SK-N-SH (cell line): Measurements from ENCODE around the gene PIAS1. TPM values are rescaled to one million over a fixed set of nuclear protein-coding genes. Genes with fewer than 3 reads are reported as not detected.

Source experiments
- CTCF ChIA-PET: fragments of 300-600, 350-600 bp; formaldehyde crosslinking; extraction: SDS; loops from one replicate; lab custom pipeline; 2021; lab: Yijun Ruan, JAX
- POLR2A ChIA-PET: fragments of 350-600 bp; sonication (Branson Sonifier 250); formaldehyde crosslinking; extraction: SDS; loops from one replicate; lab custom pipeline; 2020; ENCODE audit warnings: antibody characterized with exemption, inconsistent platforms; lab: Yijun Ruan, JAX
- DNase-seq: peaks from one replicate; pipeline ENCODE4 v3.0.0; 2012
- H2AFZ ChIP-seq: fragments of 200-600 bp; sonication (generic); 2 replicates; pipeline ENCODE4 v1.8.1; 2016; ENCODE audit warnings: antibody characterized with exemption, mild to moderate bottlenecking, low read depth
- H3F3A ChIP-seq: fragments of 200-600 bp; sonication (generic); replicated peaks from 2 replicates; pipeline ENCODE3; 2016; ENCODE audit warnings: antibody characterized with exemption, mild to moderate bottlenecking; ENCODE audit not compliant: insufficient read depth
- H3K27ac ChIP-seq, 2 experiments: fragments of 200-500 bp in 1 of 2; fragments of 200-600 bp in 1 of 2; sonication (Bioruptor generic) in 1 of 2; sonication (generic), shearing (Covaris generic) in 1 of 2; 2 replicates each; pipeline versions ENCODE4 v1.5.1 to v1.6.1; 2014 to 2016; ENCODE audit warnings: low read depth in 2 of 2, inconsistent platforms in 1 of 2, low read length in 1 of 2, mild to moderate bottlenecking in 1 of 2, mixed read lengths in 1 of 2
- H3K27me3 ChIP-seq: fragments of 200-600 bp; sonication (generic), shearing (Covaris generic); 2 replicates; pipeline ENCODE4 v1.6.1; 2016; ENCODE audit warnings: mixed run types; ENCODE audit not compliant: insufficient read depth
- H3K36me3 ChIP-seq, 2 experiments: fragments of 200-500 bp in 1 of 2; fragments of 200-600 bp in 1 of 2; sonication (Bioruptor generic) in 1 of 2; sonication (generic) in 1 of 2; replicated peaks in 1 of 2; 2 replicates each; pipeline versions ENCODE3 to v1.5.1; 2014 to 2016; ENCODE audit warnings: low read length in 1 of 2, mild to moderate bottlenecking in 1 of 2; ENCODE audit not compliant: insufficient read depth in 2 of 2, control insufficient read depth in 1 of 2
- H3K4me1 ChIP-seq, 2 experiments: fragments of 200-500 bp in 1 of 2; fragments of 200-600 bp in 1 of 2; sonication (Bioruptor generic) in 1 of 2; sonication (generic), shearing (Covaris generic) in 1 of 2; 2 replicates each; pipeline versions ENCODE4 v1.5.1 to v1.6.1; 2014 to 2016; ENCODE audit warnings: low read depth in 1 of 2, low read length in 1 of 2, mixed run types in 1 of 2; ENCODE audit not compliant: insufficient read depth in 2 of 2, control insufficient read depth in 1 of 2
- H3K4me2 ChIP-seq: fragments of 200-600 bp; sonication (generic), shearing (Covaris generic); 2 replicates; pipeline ENCODE4 v1.6.1; 2017; ENCODE audit warnings: mixed run types
- H3K4me3 ChIP-seq, 2 experiments: fragments of 200-500 bp in 1 of 2; fragments of 200-600 bp in 1 of 2; sonication (Bioruptor generic) in 1 of 2; sonication (generic), shearing (Covaris generic) in 1 of 2; 2 replicates each; pipeline versions ENCODE4 v1.5.1 to v1.8.1; 2014 to 2016; ENCODE audit warnings: low read depth in 2 of 2, inconsistent platforms in 1 of 2, low read length in 1 of 2, mild to moderate bottlenecking in 1 of 2, mixed read lengths in 1 of 2, moderate library complexity in 1 of 2
- H3K79me2 ChIP-seq: fragments of 200-600 bp; sonication (generic); 2 replicates; pipeline ENCODE4 v1.8.1; 2017; ENCODE audit warnings: mild to moderate bottlenecking; ENCODE audit not compliant: insufficient read depth
- H3K9ac ChIP-seq: fragments of 200-600 bp; sonication (generic); 2 replicates; pipeline ENCODE4 v1.6.1; 2017; ENCODE audit warnings: mixed run types
- H3K9me2 ChIP-seq: fragments of 200-600 bp; sonication (generic); 2 replicates; pipeline ENCODE4 v1.6.1; 2017; ENCODE audit warnings: mixed run types
- H3K9me3 ChIP-seq: fragments of 200-600 bp; sonication (generic); 2 replicates; pipeline ENCODE4 v1.6.1; 2017; ENCODE audit warnings: mixed run types, mild to moderate bottlenecking, moderate library complexity
- H4K20me1 ChIP-seq: fragments of 200-600 bp; sonication (generic); 2 replicates; pipeline ENCODE4 v1.6.1; 2017; ENCODE audit warnings: mild to moderate bottlenecking, mixed run types; ENCODE audit not compliant: insufficient read depth
- CHD2 ChIP-seq: fragments of 150-350 bp; IDR thresholded peaks from 2 replicates; pipeline ENCODE4 v1.6.1; 2018; ENCODE audit warnings: low read length; ENCODE audit not compliant: partially characterized antibody
- EZH2phosphoT487 ChIP-seq: fragments of 200-600 bp; sonication (generic); IDR thresholded peaks from 2 replicates; pipeline ENCODE4 v1.6.1; 2017; ENCODE audit warnings: low read depth, mixed run types, mild to moderate bottlenecking, antibody characterized with exemption, moderate library complexity, borderline replicate concordance
- FOSL2 ChIP-seq: IDR thresholded peaks from 2 replicates; pipeline ENCODE4 v1.4.0; 2012; ENCODE audit warnings: low read depth, mild to moderate bottlenecking, moderate library complexity, borderline replicate concordance
- FOXJ3 ChIP-seq: sonication (generic); formaldehyde crosslinking; IDR thresholded peaks from 2 replicates; pipeline ENCODE4 v1.5.1; 2020; ENCODE audit warnings: mild to moderate bottlenecking, missing genetic modification reagents
- GATA2 ChIP-seq: sonication (generic); formaldehyde crosslinking; IDR thresholded peaks from 2 replicates; pipeline ENCODE4 v1.5.0; 2020; ENCODE audit warnings: mild to moderate bottlenecking, missing genetic modification reagents
- NFIC ChIP-seq: IDR thresholded peaks from 2 replicates; pipeline ENCODE4 v1.4.0; 2012; ENCODE audit warnings: borderline replicate concordance
- RAD21 ChIP-seq: IDR thresholded peaks from 2 replicates; pipeline ENCODE4 v1.6.1; 2012; ENCODE audit warnings: mild to moderate bottlenecking, low read length
- RCOR1 ChIP-seq: fragments of 150-350 bp; IDR thresholded peaks from 2 replicates; pipeline ENCODE4 v1.6.1; 2017; ENCODE audit warnings: antibody characterized with exemption, low read length
- RFX5 ChIP-seq: IDR thresholded peaks from 2 replicates; pipeline ENCODE4 v1.6.1; 2012; ENCODE audit warnings: mild to moderate bottlenecking, improper control_type of control experiment, low read length
- RXRA ChIP-seq: IDR thresholded peaks from 2 replicates; pipeline ENCODE4 v1.4.0; 2012; ENCODE audit warnings: low read depth, mild to moderate bottlenecking, borderline replicate concordance
- SMC3 ChIP-seq: IDR thresholded peaks from 2 replicates; pipeline ENCODE4 v1.6.1; 2012; ENCODE audit warnings: low read depth, low read length, improper control_type of control experiment
- TEAD4 ChIP-seq: IDR thresholded peaks from 2 replicates; pipeline ENCODE4 v1.4.0; 2012; ENCODE audit warnings: mild to moderate bottlenecking, borderline replicate concordance; ENCODE audit not compliant: insufficient read depth
- YY1 ChIP-seq: IDR thresholded peaks from 2 replicates; pipeline ENCODE4 v1.4.0; 2012; ENCODE audit warnings: low read depth, mild to moderate bottlenecking
- WGBS: methylation state at CpG from one replicate; pipeline ENCODE4 v1.1.6; 2017; ENCODE audit warnings: low lambda C conversion rate; 5-methylcytosine and 5-hydroxymethylcytosine counted together
- polyA plus RNA-seq, 3 experiments: library from polyadenylated mRNA; depleted of rRNA; stranded (reverse); fragments of >200 nt; gene quantifications; 2 replicates each; pipeline ENCODE4 v1.2.3, GENCODE V29; 2012
- TF ChIP-seq, protein P1 (sequence below): IDR thresholded peaks from 2 replicates; pipeline ENCODE4 v1.6.1; 2012; ENCODE audit warnings: mild to moderate bottlenecking, low read depth, low read length, moderate library complexity
- TF ChIP-seq, protein P2 (sequence below): IDR thresholded peaks from 2 replicates; pipeline ENCODE4 v1.4.0; 2012; ENCODE audit warnings: low read depth, borderline replicate concordance

PIAS1 gene
- polyA plus RNA-seq, 1 of the 3 experiments (the other 2 are of a cell fraction): 9.0 TPM

DNA sequence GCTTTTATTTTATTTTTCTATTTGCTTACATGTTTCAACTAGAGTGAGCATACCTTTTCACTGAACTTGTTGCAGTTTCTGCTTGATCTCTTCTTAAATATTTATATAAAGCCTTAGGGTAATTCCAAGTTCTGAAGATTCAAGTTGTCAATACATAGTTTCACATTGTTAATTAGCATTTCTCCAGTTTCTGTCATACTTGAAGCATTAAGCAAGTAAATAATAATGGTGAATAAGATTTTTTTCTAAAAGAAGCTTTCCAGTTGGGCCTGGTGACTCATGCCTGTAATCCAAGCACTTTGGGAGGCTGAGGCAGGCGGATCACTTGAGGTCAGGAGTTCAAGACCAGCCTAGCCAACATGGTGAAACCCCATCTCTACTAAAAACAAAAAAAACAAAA, 97.2 kb downstream of the PIAS1 start:
- ChIA-PET POLR2A (no interaction called here), CTCF (interaction anchor here (4.7 kb wide), 1 partner anchor 289 kb away, joined by 73 read pairs; no protein-coding TSS in a partner anchor)

DNA sequence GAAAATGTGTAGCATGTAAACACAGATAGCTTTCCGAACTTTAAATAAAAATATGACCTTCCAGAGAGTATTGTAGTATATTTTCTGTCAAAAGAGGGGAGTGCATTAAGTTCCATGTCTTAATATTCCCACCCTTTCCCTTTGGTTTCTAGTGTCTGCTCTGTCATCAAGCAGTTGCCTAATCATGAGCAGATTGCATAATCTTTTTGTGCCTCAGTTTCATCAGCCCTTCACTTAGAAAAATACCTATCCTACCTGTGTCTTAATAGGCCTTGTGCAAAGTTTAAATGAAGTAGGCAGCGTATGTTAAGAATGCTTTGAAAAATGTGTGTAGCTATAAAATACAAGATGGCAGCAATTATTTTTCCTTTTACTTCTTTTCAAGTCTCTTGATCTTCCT, 98.2 kb downstream of the PIAS1 start:
- CTCF ChIA-PET: interaction anchor here (1.1 to 4.7 kb wide), 5 partner anchors 59 to 1206 kb away, joined by 4 to 73 read pairs (median 4); no protein-coding TSS in a partner anchor
- no peak overlapping the region for H2AFZ ChIP-seq
- H3K9ac ChIP-seq: no peak overlapping the region
- no peak overlapping the region for H3K4me3 ChIP-seq
- H3K9me3 ChIP-seq: no peaks in the 10 kb centered on the region
- H3K4me1 ChIP-seq: peaks cover 2 to 7% of the 10 kb centered on the region in 2 experiments; a peak in 2 of 4 replicates
- no peak for DNase-seq
- no peaks in the 10 kb centered on the region for H4K20me1 ChIP-seq
- WGBS: 98% methylated on average over 2 of the region's 2 CpGs
- no peak overlapping the region for H3K4me2 ChIP-seq
- TF ChIP-seq, protein P1, sequence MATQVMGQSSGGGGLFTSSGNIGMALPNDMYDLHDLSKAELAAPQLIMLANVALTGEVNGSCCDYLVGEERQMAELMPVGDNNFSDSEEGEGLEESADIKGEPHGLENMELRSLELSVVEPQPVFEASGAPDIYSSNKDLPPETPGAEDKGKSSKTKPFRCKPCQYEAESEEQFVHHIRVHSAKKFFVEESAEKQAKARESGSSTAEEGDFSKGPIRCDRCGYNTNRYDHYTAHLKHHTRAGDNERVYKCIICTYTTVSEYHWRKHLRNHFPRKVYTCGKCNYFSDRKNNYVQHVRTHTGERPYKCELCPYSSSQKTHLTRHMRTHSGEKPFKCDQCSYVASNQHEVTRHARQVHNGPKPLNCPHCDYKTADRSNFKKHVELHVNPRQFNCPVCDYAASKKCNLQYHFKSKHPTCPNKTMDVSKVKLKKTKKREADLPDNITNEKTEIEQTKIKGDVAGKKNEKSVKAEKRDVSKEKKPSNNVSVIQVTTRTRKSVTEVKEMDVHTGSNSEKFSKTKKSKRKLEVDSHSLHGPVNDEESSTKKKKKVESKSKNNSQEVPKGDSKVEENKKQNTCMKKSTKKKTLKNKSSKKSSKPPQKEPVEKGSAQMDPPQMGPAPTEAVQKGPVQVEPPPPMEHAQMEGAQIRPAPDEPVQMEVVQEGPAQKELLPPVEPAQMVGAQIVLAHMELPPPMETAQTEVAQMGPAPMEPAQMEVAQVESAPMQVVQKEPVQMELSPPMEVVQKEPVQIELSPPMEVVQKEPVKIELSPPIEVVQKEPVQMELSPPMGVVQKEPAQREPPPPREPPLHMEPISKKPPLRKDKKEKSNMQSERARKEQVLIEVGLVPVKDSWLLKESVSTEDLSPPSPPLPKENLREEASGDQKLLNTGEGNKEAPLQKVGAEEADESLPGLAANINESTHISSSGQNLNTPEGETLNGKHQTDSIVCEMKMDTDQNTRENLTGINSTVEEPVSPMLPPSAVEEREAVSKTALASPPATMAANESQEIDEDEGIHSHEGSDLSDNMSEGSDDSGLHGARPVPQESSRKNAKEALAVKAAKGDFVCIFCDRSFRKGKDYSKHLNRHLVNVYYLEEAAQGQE: no peak
- no peak for TF ChIP-seq YY1
- no peak for TF ChIP-seq RAD21
- no peak for TF ChIP-seq GATA2 (CRISPR knock-in tag)
- TF ChIP-seq FOXJ3: no peak
- no peak for TF ChIP-seq RFX5
- TF ChIP-seq EZH2phosphoT487: no peak
- no peak for TF ChIP-seq SMC3
- TF ChIP-seq RXRA: no peak
- no peak for TF ChIP-seq RCOR1
- no peak for TF ChIP-seq CHD2
- POLR2A ChIA-PET: no interaction called here
- peaks cover 5 to 31% of the 10 kb centered on the region in 2 experiments for H3K36me3 ChIP-seq
- no peaks in the 10 kb centered on the region for H3K9me2 ChIP-seq
- no peaks in the 10 kb centered on the region for H3K27me3 ChIP-seq
- H3K27ac ChIP-seq: no peak overlapping the region
- peaks cover 24% of the 10 kb centered on the region for H3F3A ChIP-seq
- peaks cover 10% of the 10 kb centered on the region; the same call in 1 of the 2 replicates for H3K79me2 ChIP-seq

More for the DNA sequence above, 97.2 kb downstream of the PIAS1 start:
- Histone ChIP-seq H3F3A (peaks cover 24% of the 10 kb centered on the region), H3K27ac (no peak overlapping the region), H3K4me2 (no peak overlapping the region), H3K36me3 (peaks cover 11 to 38% of the 10 kb centered on the region in 2 experiments), H4K20me1 (no peaks in the 10 kb centered on the region), H3K79me2 (peaks cover 10% of the 10 kb centered on the region; the same call in 1 of the 2 replicates), H3K4me1 (peaks cover 2 to 7% of the 10 kb centered on the region in 2 experiments; a peak in 2 of 4 replicates), H3K9me2 (no peaks in the 10 kb centered on the region), H3K9me3 (no peaks in the 10 kb centered on the region), H3K4me3 (no peak overlapping the region), H2AFZ (no peak overlapping the region), H3K27me3 (no peaks in the 10 kb centered on the region), H3K9ac (no peak overlapping the region)
- TF ChIP-seq, protein P1: no peak
- TF ChIP-seq TEAD4 (no peak), SMC3 (no peak), FOSL2 (no peak), NFIC (no peak)
- TF ChIP-seq, protein P2, sequence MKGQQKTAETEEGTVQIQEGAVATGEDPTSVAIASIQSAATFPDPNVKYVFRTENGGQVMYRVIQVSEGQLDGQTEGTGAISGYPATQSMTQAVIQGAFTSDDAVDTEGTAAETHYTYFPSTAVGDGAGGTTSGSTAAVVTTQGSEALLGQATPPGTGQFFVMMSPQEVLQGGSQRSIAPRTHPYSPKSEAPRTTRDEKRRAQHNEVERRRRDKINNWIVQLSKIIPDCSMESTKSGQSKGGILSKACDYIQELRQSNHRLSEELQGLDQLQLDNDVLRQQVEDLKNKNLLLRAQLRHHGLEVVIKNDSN: no peak
- 90% methylated on average over 1 of the region's 1 CpG for WGBS
- DNase-seq: no peak
